Left lobe of liver (tissue), 2 donors: ENCODE results near the gene HTT-AS. TPM values are rescaled to one million over a fixed set of nuclear protein-coding genes. Genes with fewer than 3 reads are reported as not detected.
"Not testable (repeated sequence)": the region's sequence is repeated elsewhere in the genome, so short reads cannot be mapped to it uniquely, and the experiment has no call there.

Experiments
- ATAC-seq: fragments of 200-7000 bp; cut with Tn5 transposase; one replicate; pipeline ENCODE4 v1.9.1; 2020; ENCODE audit warnings: mild to moderate bottlenecking, moderate library complexity
- DNase-seq: peaks from one replicate; pipeline ENCODE4 v3.0.0-alpha.2; 2020; ENCODE audit warnings: low spot score
- total RNA-seq: library from RNA; stranded (reverse); gene quantifications from one replicate; pipeline ENCODE4 v1.2.1, GENCODE V29; 2021
- donor health status: DM: no; HTN: no; CAD: no; lungs with moderate emphysema.
- donor health status: DM: no; HTN: yes; CAD: no.

HTT-AS gene
- total RNA-seq: not detected

GRCh38 chr4:3074078-3074845 is at the start of gene HTT-AS, which contains the start of gene HTT:
Gene HTT-AS (minus strand): TSS chr4:3074538.
Gene HTT (plus strand): TSS chr4:3074681. CDS start chr4:3074826, 145 bp downstream.
- DNase-seq (peak; percentile 96), ATAC-seq (peak; percentile 85)

- ATAC-seq: no peak
- no peak for DNase-seq
Observed at GRCh38 chr4:3123181-3123671, 48.9 kb upstream of the HTT-AS start.

GRCh38 chr4:3122081-3122563 is 47.8 kb upstream of the HTT-AS start:
- peak; percentile 64 for ATAC-seq
- no peak for DNase-seq

- ATAC-seq: no peak
Observed at GRCh38 chr4:3121596-3121995, 47.3 kb upstream of the HTT-AS start.

GRCh38 chr4:3121110-3121509 is 46.8 kb upstream of the HTT-AS start:
- ATAC-seq: no peak
- DNase-seq: no peak

More at GRCh38 chr4:3121596-3121995, 47.3 kb upstream of the HTT-AS start:
- no peak for DNase-seq

GRCh38 chr4:3119464-3119863 is 45.1 kb upstream of the HTT-AS start:
- ATAC-seq: no peak
- DNase-seq: no peak

- ATAC-seq (no peak), DNase-seq (no peak)
Observed at GRCh38 chr4:3118312-3118711, 44.0 kb upstream of the HTT-AS start.

- ATAC-seq (no peak), DNase-seq (no peak)
Observed at GRCh38 chr4:3116955-3117354, 42.6 kb upstream of the HTT-AS start.

GRCh38 chr4:3115637-3116270 is 41.4 kb upstream of the HTT-AS start:
- ATAC-seq (no peak), DNase-seq (no peak)

- ATAC-seq: no peak
Observed at GRCh38 chr4:3114377-3114776, 40.0 kb upstream of the HTT-AS start.

GRCh38 chr4:3112609-3113469 is 38.5 kb upstream of the HTT-AS start:
- DNase-seq (no peak), ATAC-seq (no peak)

More at GRCh38 chr4:3114377-3114776, 40.0 kb upstream of the HTT-AS start:
- no peak for DNase-seq

- no peak for ATAC-seq
- DNase-seq: no peak
Observed at GRCh38 chr4:3112201-3112600, 37.9 kb upstream of the HTT-AS start.

- no peak for DNase-seq
- ATAC-seq: peak; percentile 7
Observed at GRCh38 chr4:3111461-3111860, 37.1 kb upstream of the HTT-AS start.

- DNase-seq (no peak), ATAC-seq (no peak)
Observed at GRCh38 chr4:3108211-3108610, 33.9 kb upstream of the HTT-AS start.

- ATAC-seq: peak; percentile 7
- DNase-seq: no peak
Observed at GRCh38 chr4:3107691-3108121, 33.4 kb upstream of the HTT-AS start.

GRCh38 chr4:3107271-3107670 is 32.9 kb upstream of the HTT-AS start:
- no peak for DNase-seq
- no peak for ATAC-seq

GRCh38 chr4:3106339-3107186 is 32.2 kb upstream of the HTT-AS start:
- ATAC-seq (peak; percentile 98), DNase-seq (peak; percentile 81)

- ATAC-seq (no peak), DNase-seq (no peak)
Observed at GRCh38 chr4:3098346-3098745, 24.0 kb upstream of the HTT-AS start.

- no peak for ATAC-seq
Observed at GRCh38 chr4:3096202-3096601, 21.9 kb upstream of the HTT-AS start.

GRCh38 chr4:3094701-3095100 is 20.4 kb upstream of the HTT-AS start:
- not testable (repeated sequence) for DNase-seq, ATAC-seq

More at GRCh38 chr4:3096202-3096601, 21.9 kb upstream of the HTT-AS start:
- DNase-seq: no peak
